ELR (cell line): ENCODE data around the gene TMEM221.
"Not testable (repeated sequence)": the region's sequence is repeated elsewhere in the genome, so short reads cannot be mapped to it uniquely, and the experiment has no call there.

Source experiments
- DNase-seq: peaks from one replicate; pipeline ENCODE4 v3.0.0-alpha.2; 2015; ENCODE audit warnings: low read depth

The TMEM221 gene

DNA sequence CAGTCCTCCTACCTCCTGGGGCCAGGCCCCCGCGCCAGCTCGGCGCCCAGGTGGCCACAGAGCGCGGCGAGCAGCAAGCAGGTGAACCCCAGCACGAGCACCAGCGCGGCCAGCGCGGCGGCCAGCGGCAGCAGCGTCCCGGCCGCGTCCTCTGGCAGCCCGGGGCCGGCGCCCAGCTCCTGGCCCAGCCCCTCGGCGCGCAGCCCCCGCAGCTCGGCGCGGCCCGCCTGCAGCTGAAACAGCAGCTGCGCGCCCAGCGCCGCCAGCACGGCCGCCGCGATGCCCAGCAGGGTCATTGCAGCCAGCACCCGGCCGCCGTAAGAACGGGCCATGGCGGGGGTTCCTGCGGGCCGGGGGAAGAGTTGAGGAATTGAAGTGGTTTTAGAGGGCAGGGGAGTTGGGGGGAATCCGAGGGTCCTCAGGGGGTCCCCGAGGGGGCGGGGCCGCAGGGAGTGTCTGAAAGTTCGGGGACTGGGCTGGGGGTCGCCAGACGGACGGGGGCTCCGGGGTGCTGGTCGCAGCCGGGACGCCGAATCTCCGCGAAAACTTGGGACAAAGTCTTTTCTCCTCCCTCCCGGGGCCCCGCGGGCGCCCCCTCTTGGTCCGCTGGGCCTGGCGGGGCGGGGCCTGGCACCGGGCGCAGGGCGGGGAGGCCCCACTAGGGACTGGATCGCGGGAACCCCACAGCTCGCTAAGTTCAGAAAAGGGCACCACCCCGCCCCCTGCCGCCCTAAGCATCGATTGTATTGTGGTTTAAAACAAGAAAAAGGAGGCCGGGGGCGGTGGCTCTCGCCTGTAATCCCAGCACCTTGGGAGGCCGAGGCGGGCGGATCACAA is at the start of gene TMEM221:
Gene TMEM221, minus strand, starts transcription at position 538 of the 837 bp plus-strand sequence. Its CDS starts 206 bp downstream, at position 332.
- peak; percentile 48 for DNase-seq

DNA sequence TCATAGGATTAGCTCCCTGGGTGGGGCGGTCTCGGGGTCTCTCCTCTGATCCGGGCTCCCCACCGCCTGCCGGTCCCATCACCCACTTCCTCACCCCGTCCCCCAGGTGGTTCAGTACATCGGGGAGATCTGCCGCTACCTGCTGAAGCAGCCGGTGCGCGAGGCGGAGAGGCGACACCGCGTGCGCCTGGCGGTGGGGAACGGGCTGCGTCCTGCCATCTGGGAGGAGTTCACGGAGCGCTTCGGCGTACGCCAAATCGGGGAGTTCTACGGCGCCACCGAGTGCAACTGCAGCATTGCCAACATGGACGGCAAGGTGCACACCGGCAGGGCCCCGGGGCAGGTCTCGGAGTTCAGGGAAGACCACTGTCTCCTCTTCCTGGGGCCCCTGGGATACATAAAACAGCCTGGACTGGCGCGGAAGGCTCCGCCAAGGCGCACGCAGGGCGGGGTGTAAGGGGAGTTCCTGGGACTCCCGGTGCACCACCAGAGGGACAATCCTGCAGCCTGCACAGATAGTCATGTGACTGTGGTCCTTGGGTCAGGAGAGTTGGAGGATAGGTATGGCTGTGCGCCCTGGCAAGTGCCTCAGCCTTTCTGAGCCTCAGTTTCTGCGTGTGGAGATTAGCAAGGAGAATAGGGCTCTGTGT is 48.8 kb upstream of the TMEM221 start:
- DNase-seq = no peak

DNA sequence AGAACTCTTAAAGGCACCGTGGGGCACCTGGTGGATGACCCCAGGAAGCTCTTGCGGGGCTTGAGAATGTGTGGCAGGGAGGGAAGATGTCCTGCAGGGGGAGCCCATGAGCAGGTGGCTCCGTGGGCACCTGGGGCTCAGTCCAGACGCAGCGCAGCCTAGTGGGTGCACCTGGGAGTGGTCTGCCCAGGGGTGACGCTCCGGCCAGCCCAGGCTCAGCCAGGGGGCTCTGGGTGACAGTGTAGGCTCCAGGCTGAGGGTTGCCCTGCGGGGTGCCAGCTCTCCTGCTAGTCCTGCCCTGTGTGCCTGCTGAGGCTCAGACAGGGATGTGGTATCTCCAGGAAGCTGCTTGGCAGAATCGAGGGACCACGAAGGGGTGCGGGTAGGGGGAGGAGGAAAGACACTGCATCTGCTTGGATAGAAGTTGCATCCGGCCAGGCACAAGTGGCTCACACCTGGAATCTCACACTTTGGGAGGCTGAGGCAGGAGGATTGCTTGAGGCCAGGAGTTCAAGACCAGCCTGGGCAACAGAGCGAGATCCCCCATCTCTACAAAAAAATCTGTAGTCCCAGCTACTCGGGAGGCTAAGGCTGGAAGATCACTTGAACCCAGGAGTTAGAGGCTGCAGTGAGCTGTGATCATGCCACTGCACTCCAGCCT is 48.0 kb upstream of the TMEM221 start:
- DNase-seq = peak; percentile 79

DNA sequence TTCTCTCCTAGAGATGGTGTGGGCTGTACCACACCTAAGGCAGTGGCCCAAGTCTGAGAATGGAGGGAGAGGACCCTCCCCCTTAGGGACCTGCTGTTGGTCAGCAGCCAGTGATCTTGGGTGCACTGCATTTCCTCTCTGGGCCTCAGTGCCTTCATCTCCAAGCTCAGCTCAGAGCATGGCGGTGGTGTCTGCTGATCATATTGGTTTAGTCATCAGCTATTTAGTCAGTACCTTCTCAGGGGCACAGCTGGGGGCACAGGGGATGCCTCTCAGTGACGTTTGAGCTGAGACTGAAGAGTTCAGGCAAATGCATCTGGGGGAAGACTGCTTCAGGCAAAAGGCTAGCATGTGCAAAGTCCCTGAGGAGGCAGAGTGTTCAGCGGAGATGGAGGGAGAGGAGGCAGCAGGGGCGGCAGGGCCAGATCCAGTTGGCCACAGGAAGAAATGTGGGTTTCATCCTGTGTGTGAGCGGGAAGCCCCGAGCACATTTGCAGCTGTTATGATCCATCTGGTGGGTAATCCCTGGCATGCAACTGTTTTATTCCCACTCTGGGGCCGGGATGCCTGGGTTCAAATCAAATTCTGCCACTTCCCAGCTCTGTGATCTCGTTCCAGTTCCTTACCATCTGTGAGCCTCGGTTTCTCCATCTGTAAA is 47.3 kb upstream of the TMEM221 start:
- DNase-seq = peak; percentile 42

DNA sequence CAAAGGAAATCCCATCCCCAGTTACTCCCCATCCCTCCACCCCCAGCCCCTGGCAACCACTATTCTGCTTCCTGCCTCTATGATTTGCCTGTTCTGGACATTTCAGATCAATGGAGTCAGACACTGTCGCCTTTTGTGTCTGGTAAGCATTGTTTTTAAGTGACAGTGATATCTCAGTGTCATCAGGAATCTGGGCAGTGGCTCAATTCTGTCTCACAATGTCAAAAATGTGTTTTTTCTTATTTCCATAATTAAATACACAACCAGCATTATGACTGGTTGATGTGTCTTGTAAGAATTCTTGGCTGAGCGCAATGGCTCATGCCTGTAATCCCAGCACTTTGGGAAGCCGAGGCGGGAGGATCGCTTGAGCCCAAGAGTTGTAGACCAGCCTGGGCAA is 42.8 kb upstream of the TMEM221 start:
- DNase-seq = no peak

DNA sequence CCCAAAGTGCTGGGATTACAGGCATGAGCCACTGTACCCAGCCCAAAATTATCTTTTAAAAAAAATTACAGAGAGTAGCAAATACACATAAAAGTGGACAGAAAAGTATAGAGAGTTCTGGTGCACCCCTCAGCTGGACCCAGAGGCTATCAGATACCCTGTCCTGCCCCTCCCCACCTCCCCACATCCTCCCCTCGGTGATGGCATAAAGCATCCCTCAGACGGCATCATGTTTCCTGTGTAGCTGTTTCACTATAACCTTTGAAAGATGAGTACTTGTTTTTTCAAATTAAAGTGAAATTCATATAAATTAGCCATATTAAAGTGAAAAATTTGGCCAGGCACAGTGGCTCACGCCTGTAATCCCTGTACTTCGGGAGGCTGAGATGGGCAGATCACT is 41.9 kb upstream of the TMEM221 start:
- DNase-seq = no peak

DNA sequence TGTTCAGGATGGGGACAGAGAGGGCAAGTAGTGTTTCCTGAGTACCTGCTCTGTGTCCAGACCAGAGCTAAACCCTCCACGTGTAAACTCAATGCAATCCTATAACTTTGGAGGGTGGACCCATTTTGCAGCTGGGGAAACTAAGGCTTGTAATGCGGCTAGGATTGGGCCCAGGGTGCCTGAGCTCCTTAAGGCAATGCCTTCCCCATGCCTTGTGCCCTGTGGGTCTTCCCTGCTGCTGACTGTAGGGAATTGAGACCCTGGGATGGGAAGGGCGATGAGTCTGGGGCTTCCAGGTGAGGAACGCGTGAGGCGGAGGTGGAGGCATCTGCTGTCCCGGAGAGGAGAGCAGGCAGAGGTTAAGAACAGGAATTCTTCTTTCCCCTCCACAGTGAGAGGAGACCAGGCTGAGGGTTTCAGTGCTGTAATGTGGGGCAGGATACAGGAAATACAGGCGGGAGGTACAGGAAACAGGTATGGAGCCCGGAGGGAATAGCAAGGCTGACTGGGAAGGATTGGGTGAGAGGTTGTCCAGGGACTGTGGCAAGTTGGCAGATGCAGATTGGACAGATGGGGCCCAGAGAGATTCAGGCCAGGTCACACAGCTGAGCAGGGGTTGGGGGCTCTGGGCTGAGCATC is 41.0 kb upstream of the TMEM221 start:
- no peak for DNase-seq

DNA sequence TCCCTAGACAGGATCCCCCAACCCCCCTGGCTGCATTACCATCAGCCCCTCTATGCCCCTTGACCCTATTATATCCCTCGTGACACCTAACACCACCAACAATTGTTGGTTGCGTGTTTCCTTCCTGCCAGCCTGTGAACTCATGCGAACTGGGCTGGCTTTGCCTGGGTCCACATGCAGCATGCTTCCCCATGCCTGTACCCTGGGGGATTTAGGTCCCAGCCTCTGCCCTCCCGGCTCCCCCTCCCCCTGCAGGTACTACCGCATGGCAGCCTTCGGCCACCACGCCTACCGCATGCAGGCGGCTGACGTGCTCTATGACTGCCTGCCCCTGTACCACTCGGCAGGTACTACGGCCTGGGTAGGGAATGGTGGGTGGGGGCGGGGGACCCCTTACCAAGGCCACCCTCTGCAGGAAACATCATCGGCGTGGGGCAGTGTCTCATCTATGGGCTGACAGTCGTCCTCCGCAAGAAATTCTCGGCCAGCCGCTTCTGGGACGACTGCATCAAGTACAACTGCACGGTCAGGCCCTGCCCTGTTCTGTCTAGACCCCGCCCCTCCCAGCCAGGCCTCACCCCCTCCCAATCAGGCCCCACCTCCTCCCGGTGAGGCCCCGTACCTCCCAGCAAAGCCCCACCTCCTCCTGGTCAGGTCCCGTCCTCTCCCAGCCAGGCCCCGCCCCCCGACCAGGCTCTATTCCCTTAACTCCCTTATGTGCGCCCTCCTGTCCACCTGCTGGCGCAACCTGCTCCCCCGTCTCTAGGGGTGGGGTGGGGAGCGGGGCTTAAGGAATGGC is 40.3 kb upstream of the TMEM221 start:
- peak; percentile 53 for DNase-seq

DNA sequence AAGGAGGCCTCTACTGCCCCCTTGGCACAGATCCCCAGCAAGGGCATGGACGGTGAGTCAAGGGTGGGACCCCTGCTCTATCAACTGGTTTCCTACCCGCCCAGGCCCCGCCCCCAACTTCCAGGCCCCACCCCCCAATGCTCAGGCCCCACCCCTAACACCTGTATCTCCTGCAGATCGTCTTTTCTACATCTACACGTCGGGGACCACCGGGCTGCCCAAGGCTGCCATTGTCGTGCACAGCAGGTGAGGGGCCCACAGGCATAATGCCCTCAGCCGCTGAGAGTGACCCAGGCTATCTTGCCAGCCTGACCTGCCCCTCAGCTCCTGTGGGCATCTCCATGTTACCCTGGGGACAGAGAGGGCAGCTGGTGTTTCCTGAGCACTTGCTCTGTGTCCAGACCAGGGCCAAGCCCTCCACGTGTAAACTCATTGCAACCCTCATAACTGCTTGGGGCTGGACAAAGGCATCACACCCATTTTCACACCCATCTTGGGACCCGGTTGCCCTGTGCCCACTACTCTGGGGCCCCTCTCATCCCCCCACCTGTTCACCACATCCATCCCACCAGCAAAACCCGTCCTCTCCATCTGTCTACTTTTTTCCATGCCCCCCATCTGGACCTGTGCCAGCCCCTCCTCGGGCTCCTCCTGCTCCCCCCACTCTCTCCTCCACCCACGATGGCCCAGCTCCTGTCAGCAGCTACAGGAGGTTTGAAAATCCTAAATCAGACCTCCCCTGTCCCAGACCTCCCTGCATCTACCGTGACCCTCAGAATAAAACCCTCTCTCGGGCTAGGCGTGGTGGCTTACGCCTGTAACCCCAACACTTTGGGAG is 39.0 kb upstream of the TMEM221 start:
- no peak for DNase-seq

DNA sequence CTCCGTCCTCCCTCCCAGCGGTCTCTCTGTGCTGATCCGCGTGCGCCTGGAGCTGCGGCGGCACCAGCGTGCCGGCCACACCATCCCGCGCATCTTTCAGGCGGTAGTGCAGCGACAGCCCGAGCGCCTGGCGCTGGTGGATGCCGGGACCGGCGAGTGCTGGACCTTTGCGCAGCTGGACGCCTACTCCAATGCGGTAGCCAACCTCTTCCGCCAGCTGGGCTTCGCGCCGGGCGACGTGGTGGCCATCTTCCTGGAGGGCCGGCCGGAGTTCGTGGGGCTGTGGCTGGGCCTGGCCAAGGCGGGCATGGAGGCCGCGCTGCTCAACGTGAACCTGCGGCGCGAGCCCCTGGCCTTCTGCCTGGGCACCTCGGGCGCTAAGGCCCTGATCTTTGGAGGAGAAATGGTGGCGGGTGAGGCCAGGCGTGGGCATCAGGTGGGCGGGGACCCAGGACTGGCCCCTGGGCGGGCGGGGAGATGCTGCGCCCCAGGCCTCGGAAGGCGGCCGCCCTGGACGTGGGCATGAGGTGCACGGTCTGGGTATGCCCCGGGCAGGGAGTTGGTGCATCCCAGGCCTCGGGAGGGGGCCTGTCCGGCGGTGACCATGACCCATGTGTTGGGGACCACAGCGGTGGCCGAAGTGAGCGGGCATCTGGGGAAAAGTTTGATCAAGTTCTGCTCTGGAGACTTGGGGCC is 38.2 kb upstream of the TMEM221 start:
- DNase-seq = no peak

DNA sequence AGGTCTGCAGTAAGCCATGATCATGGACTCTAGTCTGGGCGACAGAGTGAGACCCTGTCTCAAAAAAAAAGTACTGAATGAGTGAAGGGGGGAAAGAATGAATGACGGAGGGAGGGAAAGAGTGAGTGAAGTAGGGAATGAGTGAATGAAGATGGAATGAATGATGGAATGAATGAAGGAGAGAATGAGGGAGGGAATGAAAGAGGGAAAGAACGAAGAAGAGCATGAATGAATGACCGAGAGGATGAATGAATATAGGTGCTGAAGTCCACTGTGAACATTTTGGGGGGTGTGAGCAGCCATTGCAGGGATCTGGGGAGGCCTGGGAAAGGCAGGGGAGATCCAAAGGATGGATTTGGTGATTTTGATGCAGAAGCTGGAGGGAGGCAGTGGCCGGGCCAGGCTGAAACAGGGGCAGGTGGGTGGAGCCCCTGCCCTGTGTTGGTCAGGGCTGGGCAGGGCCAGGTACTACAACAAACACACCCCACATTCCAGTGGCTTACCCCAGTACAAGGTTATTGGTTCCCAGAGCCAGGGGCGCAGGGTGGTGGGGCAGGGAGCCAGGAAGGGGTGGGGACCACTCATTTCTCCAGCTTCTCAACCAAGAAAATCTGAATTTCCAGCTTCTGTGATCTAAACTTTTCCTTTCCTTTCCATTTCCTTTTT is 36.2 kb upstream of the TMEM221 start:
- no peak for DNase-seq

DNA sequence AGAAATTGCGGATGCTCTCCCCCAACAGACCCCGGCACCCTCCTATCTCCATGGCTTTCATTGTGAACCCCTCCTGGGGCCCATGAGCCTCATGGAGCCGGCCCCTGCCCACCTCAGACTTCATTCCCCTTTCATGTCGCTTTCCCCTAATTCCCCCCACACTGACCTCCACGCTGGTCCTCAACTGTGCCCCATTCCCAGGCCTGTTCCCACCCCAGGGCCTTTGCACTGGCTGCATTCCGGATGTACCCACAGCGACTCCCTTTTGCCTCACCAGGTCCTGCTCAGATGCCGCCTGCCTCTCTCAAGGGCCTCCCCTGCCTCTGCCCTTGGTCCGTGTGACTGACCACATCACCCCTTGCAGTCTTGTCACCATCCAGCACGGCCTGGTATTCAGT is 35.1 kb upstream of the TMEM221 start:
- DNase-seq = no peak

DNA sequence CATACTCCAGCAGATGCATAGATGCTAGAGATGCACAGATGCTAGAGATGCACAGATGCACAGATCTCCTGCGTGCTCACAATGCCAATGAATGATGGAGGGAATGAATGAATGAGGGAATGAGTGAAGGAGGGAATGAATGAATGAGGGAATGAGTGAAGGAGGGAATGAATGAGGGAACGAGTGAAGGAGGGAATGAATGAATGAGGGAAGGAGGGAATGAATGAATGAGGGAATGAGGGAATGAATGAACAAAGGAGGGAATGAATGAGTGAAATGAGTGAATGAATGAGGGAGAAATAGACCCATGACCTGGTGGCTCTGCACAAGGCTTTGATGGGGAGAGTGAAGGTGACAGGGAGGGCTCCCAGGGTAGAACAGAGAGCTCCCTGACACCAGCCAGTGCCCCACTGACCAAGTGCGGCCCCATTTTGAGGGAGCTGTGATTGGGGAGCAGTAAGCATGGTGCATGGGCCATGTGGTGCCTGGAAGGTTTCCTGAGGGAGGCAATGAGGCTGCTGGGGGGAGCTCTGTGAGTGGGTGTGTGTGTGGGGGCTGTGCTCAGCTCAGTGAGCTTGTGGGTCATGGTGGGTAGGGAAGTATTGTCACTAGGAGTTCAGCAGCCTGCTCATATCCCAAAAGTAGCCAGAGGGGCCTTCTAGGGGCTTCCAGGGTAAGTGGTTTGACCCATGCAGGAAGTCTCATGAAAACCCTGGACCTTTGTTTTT is 34.6 kb upstream of the TMEM221 start:
- no peak for DNase-seq

DNA sequence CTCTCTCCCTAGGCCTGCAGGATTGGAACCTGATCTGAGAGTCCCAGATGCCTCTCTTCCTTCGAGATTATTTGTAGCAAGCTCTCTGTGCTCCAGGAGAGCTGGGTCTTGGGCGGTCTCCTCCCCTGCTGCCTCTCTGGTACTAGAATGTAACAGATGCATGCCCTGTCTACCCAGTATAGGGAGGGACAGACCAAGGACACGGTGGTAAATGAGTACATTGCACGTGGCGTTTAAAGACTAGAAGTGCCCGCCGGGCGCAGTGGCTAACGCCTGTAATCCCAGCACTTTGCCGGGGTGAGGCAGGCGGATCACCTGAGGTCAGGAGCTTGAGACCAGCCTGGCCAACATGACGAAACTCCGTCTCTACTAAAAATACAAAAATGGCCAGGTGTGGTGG is 33.5 kb upstream of the TMEM221 start:
- no peak for DNase-seq

DNA sequence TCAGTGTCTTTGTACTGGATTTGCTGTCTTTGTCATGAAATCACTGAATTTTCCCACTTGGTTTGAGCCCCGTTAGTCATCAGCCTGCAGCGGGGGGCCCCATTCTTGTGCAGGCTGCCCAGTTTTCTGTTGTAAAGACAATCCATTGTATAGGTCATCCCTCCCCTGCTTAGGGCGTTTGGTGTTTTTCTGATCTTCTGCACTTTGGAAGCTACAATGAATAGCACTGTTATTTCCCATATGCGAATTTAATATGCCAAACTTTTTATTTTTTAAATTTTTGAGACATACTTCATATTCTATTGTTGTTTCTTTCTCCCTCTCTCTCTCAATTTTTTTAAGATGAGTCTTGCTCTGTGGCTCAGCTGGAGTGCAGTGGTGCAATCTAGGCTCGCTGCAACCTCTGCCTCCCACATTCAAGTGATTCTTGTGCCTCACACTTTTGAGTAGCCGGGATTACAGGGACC is 30.9 kb upstream of the TMEM221 start:
- peak; percentile 77 for DNase-seq

DNA sequence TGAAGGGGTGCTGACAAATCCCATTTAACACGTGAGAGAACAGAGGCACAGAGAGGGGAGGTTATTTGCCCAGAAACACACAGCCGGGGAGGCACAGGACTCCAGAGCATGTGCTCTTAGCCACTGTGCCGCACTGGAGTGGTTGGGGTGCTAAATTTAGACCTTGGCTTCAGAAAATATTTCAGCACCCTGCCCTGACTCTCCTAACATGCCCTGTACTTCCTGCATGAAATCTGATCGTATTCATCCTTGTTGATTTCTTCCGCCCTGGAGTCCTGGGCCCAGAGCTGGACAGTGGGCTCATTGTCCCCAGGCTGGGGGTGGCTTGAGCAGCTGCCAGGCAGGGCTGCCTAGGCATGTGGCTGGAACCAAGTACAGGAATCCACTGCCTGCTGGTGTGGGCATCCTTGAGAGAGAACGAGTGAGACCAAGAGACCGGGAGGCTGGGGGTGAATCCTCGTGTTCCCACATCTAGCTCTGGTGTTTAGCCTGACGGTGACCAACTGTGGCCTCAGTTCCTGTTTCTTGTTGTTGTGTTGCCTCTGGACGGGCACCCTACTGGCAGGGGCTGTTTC is 27.2 kb upstream of the TMEM221 start:
- peak; percentile 26 for DNase-seq

DNA sequence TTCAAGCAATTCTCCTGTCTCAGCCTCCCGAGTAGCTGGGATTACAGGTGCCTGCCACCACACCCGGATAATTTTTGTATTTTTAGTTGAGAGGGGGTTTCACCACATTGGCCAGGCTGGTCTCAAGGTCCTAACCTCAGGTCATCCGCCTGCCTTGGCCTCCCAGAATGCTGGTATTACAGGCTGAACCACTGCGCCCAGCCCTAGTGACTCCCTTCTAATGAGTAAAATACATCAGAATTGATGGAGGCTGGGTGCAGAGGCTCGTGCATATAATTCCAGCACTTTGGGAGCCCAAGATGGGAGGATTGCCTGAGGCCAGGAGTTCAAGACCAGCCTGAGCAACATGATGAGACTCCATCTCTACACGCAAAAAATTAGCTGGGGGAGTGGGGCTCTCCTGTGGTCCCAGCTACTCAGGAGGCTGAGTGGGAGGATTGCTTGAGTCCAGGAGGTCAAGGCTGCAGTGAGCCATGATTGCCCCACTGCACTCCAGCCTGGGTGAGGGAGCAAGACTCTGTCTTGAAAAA is 26.6 kb upstream of the TMEM221 start:
- not testable (repeated sequence) for DNase-seq

DNA sequence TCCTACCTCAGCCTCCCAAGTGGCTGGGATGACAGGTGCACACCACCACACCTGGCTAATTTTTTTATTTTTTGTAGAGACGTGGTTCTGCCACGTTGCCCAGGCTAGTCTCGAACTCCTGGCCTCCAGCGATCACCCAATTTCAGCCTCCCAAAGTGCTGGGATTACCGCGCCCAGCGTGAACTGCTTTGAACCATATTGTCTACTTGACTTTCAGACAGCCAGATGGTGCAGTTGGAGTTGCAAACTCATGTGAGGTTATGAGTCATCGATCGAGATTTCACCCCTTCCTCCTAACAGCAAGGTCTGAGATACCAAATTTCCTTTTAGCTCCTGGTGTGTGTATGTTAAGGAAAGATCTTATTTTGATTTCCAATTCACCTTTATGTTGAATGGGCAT is 24.6 kb upstream of the TMEM221 start:
- peak; percentile 85 for DNase-seq
